A549 (cell line): ENCODE results near the gene DHRS7B. TPM values are rescaled to one million over a fixed set of nuclear protein-coding genes. Genes with fewer than 3 reads are reported as not detected.

Experiments used
- ATAC-seq, 2 experiments: fragments of 200-7000 bp in 1 of 2; fragments of >200 bp in 1 of 2; cut with Nextera tagmentation in 1 of 2; cut with Tn5 transposase in 1 of 2; 3 replicates each; pipeline versions ENCODE4 v1.8.0 to v1.9.1; 2018 to 2020; ENCODE audit warnings: mild to moderate bottlenecking in 1 of 2, moderate library complexity in 1 of 2
- CTCF ChIA-PET: fragments of 300-600 bp; sonication (Branson Sonifier 250); formaldehyde crosslinking; extraction: SDS; loops from one replicate; lab custom pipeline; 2021; ENCODE audit warnings: antibody characterized with exemption, inconsistent platforms; lab: Yijun Ruan, JAX
- POLR2A ChIA-PET: fragments of 350-600 bp; formaldehyde crosslinking; extraction: SDS; loops from one replicate; lab custom pipeline; 2021; ENCODE audit warnings: antibody characterized with exemption, inconsistent platforms; lab: Yijun Ruan, JAX
- DNase-seq, 2 experiments: peaks; one replicate each; pipeline versions ENCODE4 v3.0.0 to v3.0.0-alpha.2; 2011 to 2016; ENCODE audit warnings: low read depth in 1 of 2, low spot score in 1 of 2
- FAIRE-seq: peaks from 2 replicates; lab custom pipeline; 2011; peaks lifted over from hg19 to GRCh38; lab: Jason Lieb, UNC
- H3K27ac ChIP-seq, 2 experiments: fragments of >200 bp; sonication (Bioruptor Twin); formaldehyde crosslinking; 3 replicates each; pipeline ENCODE4 v1.5.1; 2016 to 2017
- H3K4me1 ChIP-seq: fragments of >200 bp; sonication (Bioruptor Twin); formaldehyde crosslinking; 3 replicates; pipeline ENCODE4 v1.6.1; 2016
- H3K4me2 ChIP-seq: fragments of >200 bp; sonication (Bioruptor Twin); formaldehyde crosslinking; 3 replicates; pipeline ENCODE4 v1.6.1; 2016
- H3K4me3 ChIP-seq: fragments of >200 bp; sonication (Bioruptor Twin); formaldehyde crosslinking; 3 replicates; pipeline ENCODE4 v1.5.1; 2016
- H3K9me3 ChIP-seq: fragments of >200 bp; sonication (Bioruptor Twin); formaldehyde crosslinking; 3 replicates; pipeline ENCODE4 v1.6.1; 2016
- CBX2 ChIP-seq: fragments of 200-600 bp; sonication (generic); IDR thresholded peaks from 2 replicates; pipeline ENCODE4 v1.6.1; 2016; ENCODE audit warnings: low read depth, mild to moderate bottlenecking, borderline replicate concordance
- E2F6 ChIP-seq: IDR thresholded peaks from 2 replicates; pipeline ENCODE4 v1.6.1; 2012; ENCODE audit warnings: low read depth, borderline replicate concordance
- ESRRA ChIP-seq: fragments of 150-350 bp; IDR thresholded peaks from 2 replicates; pipeline ENCODE4 v1.6.1; 2014; ENCODE audit warnings: mild to moderate bottlenecking, low read length, borderline replicate concordance
- FOXS1 ChIP-seq: fragments of 250-450 bp; sonication (Bioruptor Pico); IDR thresholded peaks from 2 replicates; pipeline ENCODE4 v1.5.0; 2020; ENCODE audit warnings: mild to moderate bottlenecking, moderate library complexity
- HOXA7 ChIP-seq: fragments of 250-450 bp; sonication (Bioruptor Pico); IDR thresholded peaks from 2 replicates; pipeline ENCODE4 v1.5.0; 2020; ENCODE audit warnings: mild to moderate bottlenecking, moderate library complexity
- JUNB ChIP-seq: fragments of >200 bp; sonication (Bioruptor Twin); formaldehyde crosslinking; IDR thresholded peaks from 2 replicates; pipeline ENCODE4 v1.6.1; 2016
- MAFK ChIP-seq: fragments of 450-650 bp; IDR thresholded peaks from 2 replicates; pipeline ENCODE4 v1.6.1; 2014; ENCODE audit not compliant: partially characterized antibody
- MAZ ChIP-seq: fragments of 150-350 bp; IDR thresholded peaks from 2 replicates; pipeline ENCODE4 v1.6.1; 2014; ENCODE audit warnings: antibody characterized with exemption, low read depth, low read length, borderline replicate concordance
- MYC ChIP-seq: IDR thresholded peaks from 2 replicates; pipeline ENCODE4 v1.6.1; 2012; ENCODE audit warnings: mild to moderate bottlenecking, inconsistent platforms, low read length, improper control_type of control experiment, borderline replicate concordance
- NPAS2 ChIP-seq: fragments of 250-450 bp; sonication (Bioruptor Pico); IDR thresholded peaks from 2 replicates; pipeline ENCODE4 v1.8.0; 2022; ENCODE audit warnings: mild to moderate bottlenecking, moderate library complexity, borderline replicate concordance
- PBX3 ChIP-seq: IDR thresholded peaks from 2 replicates; pipeline ENCODE4 v1.6.1; 2012
- PHF8 ChIP-seq: fragments of 200-600 bp; sonication (generic); IDR thresholded peaks from 2 replicates; pipeline ENCODE4 v1.6.1; 2016; ENCODE audit warnings: low read depth, mild to moderate bottlenecking, antibody characterized with exemption, moderate library complexity, borderline replicate concordance
- SMC3 ChIP-seq: fragments of >200 bp; sonication (Bioruptor Twin); formaldehyde crosslinking; IDR thresholded peaks from 3 replicates; pipeline ENCODE4 v1.6.1; 2018; ENCODE audit warnings: inconsistent platforms
- TP53 ChIP-seq: fragments of 250-450 bp; sonication (Bioruptor Pico); IDR thresholded peaks from 2 replicates; pipeline ENCODE4 v1.5.0; 2021; ENCODE audit warnings: mild to moderate bottlenecking, moderate library complexity
- USF2 ChIP-seq: fragments of 450-650 bp; IDR thresholded peaks from 2 replicates; pipeline ENCODE4 v1.6.1; 2014; ENCODE audit warnings: antibody characterized with exemption
- ZSCAN20 ChIP-seq: fragments of 250-450 bp; sonication (Bioruptor Pico); IDR thresholded peaks from 2 replicates; pipeline ENCODE4 v1.8.0; 2022; ENCODE audit warnings: mild to moderate bottlenecking, moderate library complexity
- WGBS: methylation state at CpG from one replicate; pipeline ENCODE4 v1.1.6; 2017; ENCODE audit errors: missing lambda C conversion rate; 5-methylcytosine and 5-hydroxymethylcytosine counted together
- polyA plus RNA-seq, 4 experiments: library from polyadenylated mRNA; depleted of rRNA in 3 of 4; stranded (reverse); fragments of >200 nt; fragmentation: RNase III in 1 of 4; extraction: RNeasy Plus Mini Kit Qiagen cat#74134 plus additional on column Dnase treatment in 1 of 4; gene quantifications; 2 replicates in 3 of 4; 3 replicates in 1 of 4; pipeline ENCODE4 v1.2.3, GENCODE V29; 2011 to 2017

Gene DHRS7B
- polyA plus RNA-seq, 2 of the 4 experiments (the other 2 are of a cell fraction): 23.6 to 25.4 TPM

GRCh38 chr17:21211825-21212479 is 85.2 kb downstream of the DHRS7B start:
- Histone ChIP-seq H3K27ac (no peak overlapping the region), H3K4me3 (no peak overlapping the region)
- 96% methylated on average over 9 of the region's 9 CpGs for WGBS
- no peak for ATAC-seq
- TF ChIP-seq ESRRA: no peak
- no peak for TF ChIP-seq TP53 (CRISPR knock-in tag)
- no peak for TF ChIP-seq HOXA7 (CRISPR knock-in tag)
- TF ChIP-seq FOXS1 (CRISPR knock-in tag): no peak
- no peak for TF ChIP-seq USF2
- no peak for TF ChIP-seq NPAS2 (CRISPR knock-in tag)
- no peak for TF ChIP-seq JUNB
- no peak for TF ChIP-seq PBX3
- TF ChIP-seq SMC3: no peak
- TF ChIP-seq, all 56 proteins: peak for 0
- Histone ChIP-seq H3K4me2 (peak overlapping the region; percentile 95), H3K4me1 (peaks cover 29% of the 10 kb centered on the region), H3K9me3 (no peaks in the 10 kb centered on the region)
- DNase-seq (no peak), FAIRE-seq (no peak)
- CTCF ChIA-PET: interaction anchor here (0.6 to 2.5 kb wide), 8 partner anchors 10 to 300 kb away, joined by 3 to 7 read pairs (median 4); partner anchors contain the start of gene USP22
- POLR2A ChIA-PET: interaction anchor here (1.7 kb wide), 1 partner anchor 72 kb away, joined by 3 read pairs; no protein-coding TSS in a partner anchor

GRCh38 chr17:21212826-21213637 is 86.3 kb downstream of the DHRS7B start:
- ChIA-PET CTCF (interaction anchor here (0.8 to 2.5 kb wide), 11 partner anchors 9 to 299 kb away, joined by 3 to 7 read pairs (median 4); partner anchors contain the start of gene USP22), POLR2A (interaction anchor here (0.5 to 1.7 kb wide), 8 partner anchors 12 to 170 kb away, joined by 3 to 7 read pairs (median 4); partner anchors contain the start of genes NATD1 and USP22)
- 11% methylated on average over 18 of the region's 18 CpGs for WGBS
- TF ChIP-seq MAFK (peak; percentile 79), ZSCAN20 (no peak), E2F6 (no peak)
- Histone ChIP-seq H3K4me3 (peak overlapping the region; percentile 93), H3K4me2 (peak overlapping the region; percentile 95), H3K27ac (peak overlapping the region; percentile 94 to 97), H3K9me3 (no peaks in the 10 kb centered on the region), H3K4me1 (peaks cover 40% of the 10 kb centered on the region)
- DNase-seq: no peak
- no peak for ATAC-seq
- FAIRE-seq: no peak

GRCh38 chr17:21213638-21214014 is 86.9 kb downstream of the DHRS7B start:
- peak overlapping the region; percentile 93 for H3K4me3 ChIP-seq
- peaks cover 40% of the 10 kb centered on the region for H3K4me1 ChIP-seq
- H3K4me2 ChIP-seq: peak overlapping the region; percentile 95
- peak overlapping the region; percentile 94 to 97 for H3K27ac ChIP-seq
- CTCF ChIA-PET: interaction anchor here (0.8 to 1.6 kb wide), 7 partner anchors 13 to 85 kb away, joined by 3 to 6 read pairs (median 4); no protein-coding TSS in a partner anchor
- DNase-seq (peak in 1 of 2 experiments; percentile 72), ATAC-seq (peak; percentile 56 to 59), FAIRE-seq (no peak)
- POLR2A ChIA-PET: interaction anchor here (0.5 to 1.2 kb wide), 6 partner anchors 12 to 170 kb away, joined by 3 to 7 read pairs (median 4); partner anchors contain the start of genes NATD1 and USP22
- no peaks in the 10 kb centered on the region for H3K9me3 ChIP-seq
- WGBS: under 1% methylated on average over 27 of the region's 35 CpGs
- TF ChIP-seq E2F6: peak; percentile 46; the same call in 1 of the 2 replicates
- peak; percentile 2; the same call in 1 of the 2 replicates for TF ChIP-seq MYC
- no peak for TF ChIP-seq CBX2
- TF ChIP-seq MAZ: no peak
- peak; percentile 80 for TF ChIP-seq PHF8
